Measurements from ENCODE around the gene NT5M. TPM values are rescaled to one million over a fixed set of nuclear protein-coding genes. Genes with fewer than 3 reads are reported as not detected.
A peak's percentile ranks its signal among the peaks of the same experiment; 100 is the strongest.

Gene NT5M
- total RNA-seq, 4 donors from 2014 or later: 1.5 TPM; not detected in 3

DNA sequence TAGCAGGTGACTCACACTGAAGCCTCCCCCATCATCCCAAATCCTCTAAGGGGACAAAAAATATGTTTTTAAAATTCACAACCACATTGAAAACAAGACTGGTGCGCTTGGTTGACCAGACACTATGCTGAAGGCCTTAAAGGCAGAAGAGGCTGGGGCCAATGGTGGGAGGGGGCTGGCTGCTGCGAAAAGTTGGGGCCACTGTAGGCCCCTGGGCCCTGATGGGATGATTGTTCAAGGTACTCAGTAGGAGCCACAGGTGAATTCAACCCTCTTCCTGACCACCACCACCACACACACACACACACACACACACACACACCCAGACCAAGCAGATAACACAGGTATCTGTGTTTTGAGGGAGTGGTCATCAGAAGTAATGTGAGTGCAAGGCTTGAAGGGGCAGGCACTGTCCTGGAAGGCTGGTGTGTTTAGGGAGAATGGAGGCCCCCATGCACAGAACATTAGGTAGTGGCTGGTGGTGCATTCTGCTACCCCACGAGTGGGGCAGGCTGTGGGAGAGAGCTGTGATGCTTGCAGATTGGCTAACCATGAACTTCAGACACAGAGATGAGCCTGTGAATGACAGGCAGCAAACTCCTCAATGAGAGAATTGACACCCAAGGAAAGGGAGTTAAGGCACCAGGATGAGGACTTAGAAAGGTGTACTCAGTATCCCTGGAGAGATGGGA, 55.0 kb downstream of the NT5M start:
- no peaks in the 10 kb centered on the region for H3K4me1 ChIP-seq
- no peak for TF ChIP-seq POLR2A (IDR thresholded peaks at IDR 0.05)
- TF ChIP-seq, protein P1, sequence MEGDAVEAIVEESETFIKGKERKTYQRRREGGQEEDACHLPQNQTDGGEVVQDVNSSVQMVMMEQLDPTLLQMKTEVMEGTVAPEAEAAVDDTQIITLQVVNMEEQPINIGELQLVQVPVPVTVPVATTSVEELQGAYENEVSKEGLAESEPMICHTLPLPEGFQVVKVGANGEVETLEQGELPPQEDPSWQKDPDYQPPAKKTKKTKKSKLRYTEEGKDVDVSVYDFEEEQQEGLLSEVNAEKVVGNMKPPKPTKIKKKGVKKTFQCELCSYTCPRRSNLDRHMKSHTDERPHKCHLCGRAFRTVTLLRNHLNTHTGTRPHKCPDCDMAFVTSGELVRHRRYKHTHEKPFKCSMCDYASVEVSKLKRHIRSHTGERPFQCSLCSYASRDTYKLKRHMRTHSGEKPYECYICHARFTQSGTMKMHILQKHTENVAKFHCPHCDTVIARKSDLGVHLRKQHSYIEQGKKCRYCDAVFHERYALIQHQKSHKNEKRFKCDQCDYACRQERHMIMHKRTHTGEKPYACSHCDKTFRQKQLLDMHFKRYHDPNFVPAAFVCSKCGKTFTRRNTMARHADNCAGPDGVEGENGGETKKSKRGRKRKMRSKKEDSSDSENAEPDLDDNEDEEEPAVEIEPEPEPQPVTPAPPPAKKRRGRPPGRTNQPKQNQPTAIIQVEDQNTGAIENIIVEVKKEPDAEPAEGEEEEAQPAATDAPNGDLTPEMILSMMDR (IDR thresholded peaks at IDR 0.05): no peak
- DNase-seq: peak in 1 of 3 donors; percentile 36
- no peaks in the 10 kb centered on the region for H3K9me3 ChIP-seq
- H3K27me3 ChIP-seq: no peaks in the 10 kb centered on the region
- no peak overlapping the region for H3K27ac ChIP-seq
- no peaks in the 10 kb centered on the region for H3K36me3 ChIP-seq
- H3K4me3 ChIP-seq: no peak overlapping the region

GRCh38 chr17:17358866-17359265, 55.7 kb downstream of the NT5M start:
- Histone ChIP-seq H3K9me3 (no peaks in the 10 kb centered on the region), H3K36me3 (no peaks in the 10 kb centered on the region), H3K27ac (no peak overlapping the region), H3K27me3 (no peaks in the 10 kb centered on the region), H3K4me1 (peaks cover 0 to 3% (median 0%) of the 10 kb centered on the region in 4 donors), H3K4me3 (no peak overlapping the region)
- TF ChIP-seq POLR2A (IDR thresholded peaks at IDR 0.05): no peak
- TF ChIP-seq, protein P1 (IDR thresholded peaks at IDR 0.05): no peak
- DNase-seq: no peak

DNA sequence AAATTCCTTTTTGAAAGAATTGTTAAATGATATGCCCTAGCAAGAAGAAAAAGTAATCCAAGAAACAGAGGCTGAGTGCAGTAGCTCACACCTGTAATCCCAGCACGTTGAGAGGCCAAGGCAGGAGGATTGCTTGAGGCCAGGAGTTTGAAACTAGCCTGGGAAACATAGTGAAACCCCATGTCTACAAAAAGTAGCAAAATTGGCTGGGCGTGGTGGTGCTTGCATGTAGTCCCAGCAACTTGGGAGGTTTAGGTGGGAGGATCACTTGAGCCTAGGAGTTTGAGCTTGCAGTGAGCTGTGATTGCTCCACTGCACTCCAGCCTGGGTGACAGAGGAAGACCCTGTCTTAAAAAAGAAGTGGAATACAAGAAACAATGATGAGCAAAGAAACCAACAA, 56.1 kb downstream of the NT5M start:
- no peak overlapping the region for H3K4me3 ChIP-seq
- no peaks in the 10 kb centered on the region for H3K9me3 ChIP-seq
- H3K27me3 ChIP-seq: no peaks in the 10 kb centered on the region
- DNase-seq: peak in 1 of 3 donors; percentile 17
- H3K4me1 ChIP-seq: peaks cover 0 to 5% (median 0%) of the 10 kb centered on the region in 4 donors
- TF ChIP-seq, protein P1 (IDR thresholded peaks at IDR 0.05): no peak
- TF ChIP-seq POLR2A (IDR thresholded peaks at IDR 0.05): no peak
- no peaks in the 10 kb centered on the region for H3K36me3 ChIP-seq
- H3K27ac ChIP-seq: no peak overlapping the region

DNA sequence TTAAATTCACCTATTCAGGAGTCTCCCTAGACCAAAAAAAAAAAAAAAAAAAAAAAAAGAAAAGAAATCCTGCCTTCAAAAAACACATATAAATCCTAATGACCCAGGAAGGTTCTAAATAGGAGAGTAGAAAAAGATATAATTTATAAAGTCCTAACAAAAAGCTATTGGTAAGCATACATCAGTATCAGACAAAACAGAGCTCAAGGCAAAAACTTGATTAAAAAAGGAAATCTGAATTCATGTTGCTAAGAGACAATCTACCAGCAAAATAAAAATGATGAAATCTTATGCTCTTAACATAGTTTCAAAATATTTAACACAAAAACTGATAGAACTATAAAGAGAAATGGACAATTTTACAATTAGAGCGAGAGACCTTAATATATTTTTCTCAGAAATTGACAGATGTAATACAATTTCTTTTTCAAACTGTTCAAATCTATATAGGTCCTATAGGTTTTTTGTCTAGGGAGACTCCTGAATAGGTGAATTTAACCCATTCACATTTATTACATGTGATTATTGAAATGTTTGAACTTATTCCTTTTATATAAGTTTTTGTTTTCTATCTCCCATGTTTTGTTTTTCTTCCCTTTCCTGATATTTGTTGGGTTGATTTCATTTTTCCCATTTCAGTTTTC, 57.0 kb downstream of the NT5M start:
- peaks cover 0 to 5% (median 0%) of the 10 kb centered on the region in 4 donors for H3K4me1 ChIP-seq
- H3K27me3 ChIP-seq: no peaks in the 10 kb centered on the region
- DNase-seq: no peak
- no peaks in the 10 kb centered on the region for H3K9me3 ChIP-seq
- H3K27ac ChIP-seq: no peak overlapping the region
- H3K36me3 ChIP-seq: no peaks in the 10 kb centered on the region
- H3K4me3 ChIP-seq: no peak overlapping the region
- TF ChIP-seq, protein P1 (IDR thresholded peaks at IDR 0.05): no peak
- no peak for TF ChIP-seq POLR2A (IDR thresholded peaks at IDR 0.05)

DNA sequence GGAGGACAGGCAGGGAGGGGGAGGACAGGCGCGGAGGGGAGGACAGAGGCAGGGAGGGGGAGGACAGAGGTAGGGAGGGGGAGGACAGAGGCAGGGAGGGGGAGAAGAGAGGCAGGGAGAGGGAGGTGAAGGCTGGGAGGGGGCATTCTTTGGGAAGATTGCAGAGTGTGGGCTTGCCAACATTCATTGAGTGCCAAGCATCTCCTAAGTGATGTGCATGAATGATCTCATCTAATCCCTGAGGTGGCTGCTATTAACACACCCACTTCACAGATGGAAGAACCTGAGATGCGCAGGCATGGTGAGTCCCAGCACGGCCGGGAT, 58.3 kb downstream of the NT5M start:
- Histone ChIP-seq H3K9me3 (no peaks in the 10 kb centered on the region), H3K4me3 (no peak overlapping the region), H3K27me3 (no peaks in the 10 kb centered on the region), H3K27ac (no peak overlapping the region), H3K36me3 (no peaks in the 10 kb centered on the region), H3K4me1 (peaks cover 0 to 5% (median 0%) of the 10 kb centered on the region in 4 donors)
- no peak for DNase-seq
- no peak for TF ChIP-seq POLR2A (IDR thresholded peaks at IDR 0.05)
- TF ChIP-seq, protein P1 (IDR thresholded peaks at IDR 0.05): no peak

Measured in Peyer's patch (tissue), 4 donors.